ENCODE results near the gene TCF12.

Gene TCF12

DNA sequence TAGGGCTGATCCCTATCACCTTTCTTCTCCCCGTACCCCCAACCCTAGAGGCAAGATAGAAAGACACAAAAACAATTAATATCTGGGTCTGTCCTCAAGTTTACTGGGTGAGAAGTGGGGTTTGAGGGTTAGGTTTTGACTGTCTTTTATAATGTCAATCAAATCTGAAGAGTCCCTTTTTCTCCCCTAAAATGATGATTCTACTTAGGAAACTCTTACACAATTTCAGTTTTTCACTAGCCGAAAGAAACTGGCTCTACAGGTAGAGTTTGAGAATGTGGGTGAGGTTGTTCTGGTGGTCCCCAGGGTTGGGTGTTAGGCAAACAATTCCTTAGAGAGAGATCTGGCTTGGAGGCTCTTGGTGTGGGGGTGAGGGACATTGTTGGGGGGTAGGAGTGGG lies 189.9 kb downstream of the TCF12 start:
- no peak for DNase-seq (ENCODE audit: low read depth)
- no peak overlapping the region for H3K4me3 ChIP-seq (replicated peaks; ENCODE audit: low read depth, low read length)
- TF ChIP-seq, protein P1, sequence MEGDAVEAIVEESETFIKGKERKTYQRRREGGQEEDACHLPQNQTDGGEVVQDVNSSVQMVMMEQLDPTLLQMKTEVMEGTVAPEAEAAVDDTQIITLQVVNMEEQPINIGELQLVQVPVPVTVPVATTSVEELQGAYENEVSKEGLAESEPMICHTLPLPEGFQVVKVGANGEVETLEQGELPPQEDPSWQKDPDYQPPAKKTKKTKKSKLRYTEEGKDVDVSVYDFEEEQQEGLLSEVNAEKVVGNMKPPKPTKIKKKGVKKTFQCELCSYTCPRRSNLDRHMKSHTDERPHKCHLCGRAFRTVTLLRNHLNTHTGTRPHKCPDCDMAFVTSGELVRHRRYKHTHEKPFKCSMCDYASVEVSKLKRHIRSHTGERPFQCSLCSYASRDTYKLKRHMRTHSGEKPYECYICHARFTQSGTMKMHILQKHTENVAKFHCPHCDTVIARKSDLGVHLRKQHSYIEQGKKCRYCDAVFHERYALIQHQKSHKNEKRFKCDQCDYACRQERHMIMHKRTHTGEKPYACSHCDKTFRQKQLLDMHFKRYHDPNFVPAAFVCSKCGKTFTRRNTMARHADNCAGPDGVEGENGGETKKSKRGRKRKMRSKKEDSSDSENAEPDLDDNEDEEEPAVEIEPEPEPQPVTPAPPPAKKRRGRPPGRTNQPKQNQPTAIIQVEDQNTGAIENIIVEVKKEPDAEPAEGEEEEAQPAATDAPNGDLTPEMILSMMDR (IDR thresholded peaks at IDR 0.05; ENCODE audit: low read length, missing control alignments): no peak

DNA sequence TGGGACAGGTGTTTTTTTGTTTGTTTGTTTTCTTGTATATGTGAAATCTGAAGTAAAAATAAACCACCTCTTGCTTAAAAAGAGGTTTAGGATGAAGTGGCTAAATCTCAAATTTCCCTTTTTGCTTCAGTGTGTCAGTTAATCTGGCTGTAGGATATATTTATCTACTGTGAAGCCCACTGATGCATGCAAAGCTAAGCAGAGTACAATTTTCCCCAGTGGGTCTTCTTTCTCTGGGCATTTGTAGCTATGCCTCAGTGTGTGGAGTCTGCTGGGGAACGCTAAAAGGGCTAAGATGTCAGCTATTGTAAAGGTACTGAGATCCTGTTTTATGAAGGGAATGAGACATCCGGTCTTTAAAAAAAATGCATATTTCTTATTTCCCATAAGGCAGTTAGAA lies 190.6 kb downstream of the TCF12 start:
- H3K4me3 ChIP-seq (replicated peaks; ENCODE audit: low read depth, low read length): no peak overlapping the region
- TF ChIP-seq, protein P1 (IDR thresholded peaks at IDR 0.05; ENCODE audit: low read length, missing control alignments): no peak
- no peak for DNase-seq (ENCODE audit: low read depth)

DNA sequence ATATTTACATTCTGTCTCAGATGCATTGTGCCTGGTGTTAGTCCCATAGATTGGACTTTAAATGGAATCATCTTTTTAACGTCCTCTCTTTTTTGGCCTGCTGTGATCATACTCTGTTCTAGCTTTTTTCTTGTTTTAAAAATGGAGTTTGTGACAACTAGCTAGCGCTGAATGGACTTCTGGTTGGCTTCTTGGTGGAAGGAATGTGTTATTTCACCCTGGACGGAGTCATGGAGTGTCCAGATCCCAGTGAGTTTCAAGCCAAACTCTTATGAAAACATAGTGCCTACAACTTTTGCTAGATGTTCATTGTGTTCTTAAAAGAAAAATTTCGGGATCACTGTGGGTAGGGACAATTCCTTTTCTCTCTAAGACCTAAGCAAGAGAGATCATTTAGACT lies 192.6 kb downstream of the TCF12 start:
- no peak for DNase-seq (ENCODE audit: low read depth)

DNA sequence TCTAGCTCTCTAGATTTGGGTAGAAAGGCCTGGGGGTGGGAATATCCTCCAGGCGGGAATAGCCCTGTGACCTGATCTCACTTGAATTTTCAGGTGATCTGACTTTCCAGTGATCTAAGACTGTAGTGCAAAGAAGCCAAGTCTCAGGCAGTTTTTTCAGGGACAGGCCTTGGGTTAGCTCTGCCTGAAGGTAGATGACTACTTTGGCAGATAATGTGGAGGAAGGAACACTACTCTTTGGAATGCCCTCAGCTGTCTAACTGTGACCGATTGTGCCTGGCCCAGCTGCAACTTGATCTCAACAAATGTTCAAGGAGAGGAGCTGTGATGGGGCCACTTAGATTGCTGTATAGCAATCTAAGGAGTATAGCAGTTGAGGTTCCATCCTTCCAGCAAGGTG lies 193.7 kb downstream of the TCF12 start:
- H3K4me3 ChIP-seq (replicated peaks; ENCODE audit: low read depth, low read length): no peak overlapping the region
- DNase-seq (ENCODE audit: low read depth): no peak
- TF ChIP-seq, protein P1 (IDR thresholded peaks at IDR 0.05; ENCODE audit: low read length, missing control alignments): no peak

More for the DNA sequence above, 192.6 kb downstream of the TCF12 start:
- no peak overlapping the region for H3K4me3 ChIP-seq (replicated peaks; ENCODE audit: low read depth, low read length)
- TF ChIP-seq, protein P1 (IDR thresholded peaks at IDR 0.05; ENCODE audit: low read length, missing control alignments): peak; percentile 25

DNA sequence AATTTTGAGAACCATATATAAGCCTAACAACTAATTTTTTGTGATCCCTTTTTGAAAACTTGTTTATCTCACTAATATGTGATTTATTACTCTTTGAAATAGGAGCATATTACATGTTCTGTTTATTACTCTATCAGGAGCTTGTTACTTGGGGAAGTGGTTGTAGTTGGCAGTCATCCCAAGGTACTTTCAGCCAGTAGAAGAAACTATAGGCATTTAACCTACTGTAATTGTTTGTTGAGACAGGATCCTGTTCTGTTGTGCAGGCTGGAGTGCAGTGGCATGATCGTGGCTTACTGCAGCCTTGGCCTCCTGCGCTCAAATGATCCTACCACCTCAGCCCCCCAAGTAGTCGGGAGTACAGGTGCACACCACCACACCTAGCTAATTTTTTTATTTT lies 195.6 kb downstream of the TCF12 start:
- DNase-seq (ENCODE audit: low read depth): peak; percentile 63

DNA sequence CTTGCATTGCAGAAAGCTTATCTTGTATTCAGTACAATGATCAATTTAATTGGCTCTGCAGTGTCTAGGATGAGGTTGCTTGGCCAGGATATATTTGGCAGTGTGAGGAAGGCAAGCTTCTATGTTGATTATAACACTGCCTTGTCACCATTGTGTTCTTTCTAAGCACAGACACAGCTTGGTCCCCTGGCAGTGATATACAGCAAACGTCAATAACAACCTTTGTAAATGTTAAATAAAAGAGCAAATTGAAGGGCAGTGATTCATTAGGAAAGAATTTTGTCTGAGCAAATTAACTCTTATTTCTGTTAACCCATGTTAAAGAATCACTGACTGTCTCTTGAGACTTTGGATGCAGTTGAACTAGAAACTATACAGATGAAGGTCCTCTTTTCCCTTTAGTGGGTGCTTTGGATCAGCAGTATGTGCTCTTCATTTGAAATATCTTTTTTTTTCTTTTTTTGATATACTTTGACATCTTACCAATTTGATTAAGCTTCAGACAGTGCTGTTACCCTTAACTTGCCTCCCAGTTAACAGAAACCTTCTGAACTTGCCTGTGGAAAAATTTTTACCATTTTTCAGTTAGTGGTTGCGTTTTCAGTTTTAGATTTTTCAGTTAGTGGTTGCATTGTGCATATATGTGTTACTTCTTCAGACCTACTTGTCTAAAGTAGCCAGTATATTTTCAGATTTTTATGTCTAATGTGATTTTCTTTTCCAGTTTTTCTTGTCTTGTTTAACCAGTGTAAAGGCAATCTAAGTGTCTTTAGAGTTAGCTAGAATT lies 199.8 kb downstream of the TCF12 start:
- no peak overlapping the region for H3K4me3 ChIP-seq (replicated peaks; ENCODE audit: low read depth, low read length)
- TF ChIP-seq, protein P1 (IDR thresholded peaks at IDR 0.05; ENCODE audit: low read length, missing control alignments): no peak
- peak; percentile 48 for DNase-seq (ENCODE audit: low read depth)

More for the DNA sequence above, 195.6 kb downstream of the TCF12 start:
- no peak overlapping the region for H3K4me3 ChIP-seq (replicated peaks; ENCODE audit: low read depth, low read length)
- TF ChIP-seq, protein P1 (IDR thresholded peaks at IDR 0.05; ENCODE audit: low read length, missing control alignments): no peak
